ENCODE results near the gene SEMA3D. TPM values are rescaled to one million over a fixed set of nuclear protein-coding genes. Genes with fewer than 3 reads are reported as not detected.
"Not testable (repeated sequence)": the region's sequence is repeated elsewhere in the genome, so short reads cannot be mapped to it uniquely, and the experiment has no call there.

SEMA3D gene
- total RNA-seq, 2 experiments from 2014 or later = not detected

- Mint-ChIP-seq H3K9me3 (ENCODE audit: low read depth) (no peaks in the 10 kb centered on the region), H3K27ac (no peak overlapping the region), H3K4me1 (no peaks in the 10 kb centered on the region), H3K27me3 (no peaks in the 10 kb centered on the region), H3K36me3 (ENCODE audit: low read depth) (no peaks in the 10 kb centered on the region), H3K4me3 (no peak overlapping the region)
- ATAC-seq (no peak), DNase-seq (no peak)
- intact Hi-C loops (cut with DNase I, micrococcal nuclease) = no loop called here
- POLR2A ChIA-PET = interaction anchor here (0.6 kb wide), 1 partner anchor 424 kb away, joined by 3 read pairs; no protein-coding TSS in a partner anchor
- CTCF ChIA-PET = interaction anchor here (0.7 kb wide), 1 partner anchor 402 kb away, joined by 3 read pairs; no protein-coding TSS in a partner anchor
Measured at GRCh38 chr7:85001495-85002345, 185.1 kb downstream of the SEMA3D start.

GRCh38 chr7:85000735-85001350, 186.0 kb downstream of the SEMA3D start:
- Mint-ChIP-seq H3K4me1 (no peaks in the 10 kb centered on the region), H3K4me3 (no peak overlapping the region), H3K27ac (no peak overlapping the region), H3K9me3 (ENCODE audit: low read depth) (no peaks in the 10 kb centered on the region), H3K27me3 (no peaks in the 10 kb centered on the region), H3K36me3 (ENCODE audit: low read depth) (no peaks in the 10 kb centered on the region)
- ChIA-PET CTCF (no interaction called here), POLR2A (no interaction called here)
- intact Hi-C loops (cut with DNase I, micrococcal nuclease) = no loop called here
- no peak for ATAC-seq
- no peak for DNase-seq

GRCh38 chr7:84999450-84999849, 187.4 kb downstream of the SEMA3D start:
- POLR2A ChIA-PET = no interaction called here
- H3K27ac Mint-ChIP-seq = no peak overlapping the region
- ATAC-seq (no peak), DNase-seq (no peak)
- no peaks in the 10 kb centered on the region for H3K27me3 Mint-ChIP-seq
- H3K9me3 Mint-ChIP-seq (ENCODE audit: low read depth) = no peaks in the 10 kb centered on the region
- no peaks in the 10 kb centered on the region for H3K4me1 Mint-ChIP-seq
- H3K4me3 Mint-ChIP-seq = no peak overlapping the region
- CTCF ChIA-PET = no interaction called here
- H3K36me3 Mint-ChIP-seq (ENCODE audit: low read depth) = no peaks in the 10 kb centered on the region
- intact Hi-C loops (cut with DNase I, micrococcal nuclease) = loop anchor here in 1 of 2 experiments (10.0 kb wide), 1 partner anchor 65 kb away; no protein-coding TSS in a partner anchor

GRCh38 chr7:84998665-84999064, 188.2 kb downstream of the SEMA3D start:
- DNase-seq (no peak), ATAC-seq (no peak)
- intact Hi-C loops (cut with DNase I, micrococcal nuclease) = loop anchor here in 1 of 2 experiments (10.0 kb wide), 1 partner anchor 64 kb away; no protein-coding TSS in a partner anchor
- ChIA-PET POLR2A (no interaction called here), CTCF (interaction anchor here (0.7 kb wide), 1 partner anchor 73 kb away, joined by 3 read pairs; no protein-coding TSS in a partner anchor)
- H3K4me1 Mint-ChIP-seq = no peaks in the 10 kb centered on the region
- no peak overlapping the region for H3K27ac Mint-ChIP-seq
- no peak overlapping the region for H3K4me3 Mint-ChIP-seq
- H3K9me3 Mint-ChIP-seq (ENCODE audit: low read depth) = no peaks in the 10 kb centered on the region
- H3K27me3 Mint-ChIP-seq = no peaks in the 10 kb centered on the region
- no peaks in the 10 kb centered on the region for H3K36me3 Mint-ChIP-seq (ENCODE audit: low read depth)

- H3K4me3 Mint-ChIP-seq = no peak overlapping the region
- no peaks in the 10 kb centered on the region for H3K4me1 Mint-ChIP-seq
- H3K36me3 Mint-ChIP-seq (ENCODE audit: low read depth) = no peaks in the 10 kb centered on the region
- peak; percentile 74 for ATAC-seq
- ChIA-PET POLR2A (no interaction called here), CTCF (no interaction called here)
- no peak for DNase-seq
- no peaks in the 10 kb centered on the region for H3K27me3 Mint-ChIP-seq
- intact Hi-C loops (cut with DNase I, micrococcal nuclease) = loop anchor here in 1 of 2 experiments (10.0 kb wide), 1 partner anchor 63 kb away; no protein-coding TSS in a partner anchor
- no peak overlapping the region for H3K27ac Mint-ChIP-seq
- no peaks in the 10 kb centered on the region for H3K9me3 Mint-ChIP-seq (ENCODE audit: low read depth)
Measured at GRCh38 chr7:84997626-84998025, 189.2 kb downstream of the SEMA3D start.

GRCh38 chr7:84992954-84993353, 193.9 kb downstream of the SEMA3D start:
- H3K9me3 Mint-ChIP-seq (ENCODE audit: low read depth); CTCF ChIA-PET; ATAC-seq; DNase-seq; H3K4me3 Mint-ChIP-seq; H3K27me3 Mint-ChIP-seq; POLR2A ChIA-PET; H3K27ac Mint-ChIP-seq; H3K4me1 Mint-ChIP-seq; H3K36me3 Mint-ChIP-seq (ENCODE audit: low read depth): not testable (repeated sequence)
- intact Hi-C loops (cut with DNase I, micrococcal nuclease) = loop anchor here in 1 of 2 experiments (10.0 kb wide), 1 partner anchor 58 kb away; no protein-coding TSS in a partner anchor

GRCh38 chr7:84985073-84985784, 201.6 kb downstream of the SEMA3D start:
- POLR2A ChIA-PET = no interaction called here
- intact Hi-C loops (cut with DNase I, micrococcal nuclease) = no loop called here

GRCh38 chr7:84982199-84982598, 204.7 kb downstream of the SEMA3D start:
- H3K4me3 Mint-ChIP-seq = no peak overlapping the region

More at GRCh38 chr7:84985073-84985784, 201.6 kb downstream of the SEMA3D start:
- CTCF ChIA-PET = no interaction called here
- Mint-ChIP-seq H3K4me1 (no peaks in the 10 kb centered on the region), H3K4me3 (no peak overlapping the region), H3K9me3 (ENCODE audit: low read depth) (no peaks in the 10 kb centered on the region), H3K27ac (no peak overlapping the region), H3K36me3 (ENCODE audit: low read depth) (no peaks in the 10 kb centered on the region), H3K27me3 (no peaks in the 10 kb centered on the region)
- DNase-seq = no peak
- no peak for ATAC-seq

GRCh38 chr7:84981055-84981976, 205.5 kb downstream of the SEMA3D start:
- intact Hi-C loops (cut with DNase I, micrococcal nuclease) = no loop called here
- Mint-ChIP-seq H3K4me3 (no peak overlapping the region), H3K27ac (no peak overlapping the region), H3K9me3 (ENCODE audit: low read depth) (no peaks in the 10 kb centered on the region), H3K27me3 (no peaks in the 10 kb centered on the region), H3K36me3 (ENCODE audit: low read depth) (no peaks in the 10 kb centered on the region), H3K4me1 (no peaks in the 10 kb centered on the region)
- ChIA-PET POLR2A (no interaction called here), CTCF (no interaction called here)
- DNase-seq (no peak), ATAC-seq (no peak)

More at GRCh38 chr7:84982199-84982598, 204.7 kb downstream of the SEMA3D start:
- H3K4me1 Mint-ChIP-seq = no peaks in the 10 kb centered on the region
- CTCF ChIA-PET = no interaction called here
- POLR2A ChIA-PET = no interaction called here
- H3K27ac Mint-ChIP-seq = no peak overlapping the region
- H3K36me3 Mint-ChIP-seq (ENCODE audit: low read depth) = no peaks in the 10 kb centered on the region
- H3K27me3 Mint-ChIP-seq = no peaks in the 10 kb centered on the region
- ATAC-seq (no peak), DNase-seq (no peak)
- intact Hi-C loops (cut with DNase I, micrococcal nuclease) = no loop called here
- H3K9me3 Mint-ChIP-seq (ENCODE audit: low read depth) = no peaks in the 10 kb centered on the region

GRCh38 chr7:84975586-84976185, 211.2 kb downstream of the SEMA3D start:
- Mint-ChIP-seq H3K4me3 (no peak overlapping the region), H3K27ac (no peak overlapping the region), H3K27me3 (no peaks in the 10 kb centered on the region), H3K4me1 (no peaks in the 10 kb centered on the region), H3K36me3 (ENCODE audit: low read depth) (no peaks in the 10 kb centered on the region), H3K9me3 (ENCODE audit: low read depth) (no peaks in the 10 kb centered on the region)
- CTCF ChIA-PET = no interaction called here
- POLR2A ChIA-PET = no interaction called here
- no peak for ATAC-seq
- no peak for DNase-seq
- intact Hi-C loops (cut with DNase I, micrococcal nuclease) = no loop called here
